WTC11 (cell line): Measurements from ENCODE around the gene RELL1. TPM values are rescaled to one million over a fixed set of nuclear protein-coding genes. Genes with fewer than 3 reads are reported as not detected.

Experiments used
- ATAC-seq: fragments of 200-7000 bp; cut with Tn5 transposase; 2 replicates; pipeline ENCODE4 v1.10.0; 2021; ENCODE audit warnings: mild to moderate bottlenecking, moderate library complexity
- CTCF ChIA-PET: fragments of 300-600 bp; sonication (Branson Sonifier 250); formaldehyde crosslinking; loops from one replicate; lab custom pipeline; 2021; ENCODE audit warnings: antibody characterized with exemption; lab: Charles Lee
- POLR2A ChIA-PET: fragments of 350-600 bp; sonication (Branson Sonifier 250); formaldehyde crosslinking; loops from one replicate; lab custom pipeline; 2021; ENCODE audit warnings: antibody characterized with exemption; lab: Charles Lee
- DNase-seq: peaks from one replicate; pipeline ENCODE4 v3.0.0; 2021; ENCODE audit warnings: low spot score
- H3K27ac Mint-ChIP-seq: 2 replicates; pipeline ENCODE4 v1.8.0; 2021; ENCODE audit warnings: mixed read lengths
- H3K27me3 Mint-ChIP-seq: 2 replicates; pipeline ENCODE4 v1.8.0; 2021; ENCODE audit warnings: low read depth, mild to moderate bottlenecking, moderate library complexity, mixed read lengths
- H3K36me3 Mint-ChIP-seq: 2 replicates; pipeline ENCODE4 v1.8.0; 2021; ENCODE audit warnings: mixed read lengths
- H3K4me1 Mint-ChIP-seq: 2 replicates; pipeline ENCODE4 v1.8.0; 2022; ENCODE audit warnings: mixed read lengths
- H3K4me3 Mint-ChIP-seq: 2 replicates; pipeline ENCODE4 v1.8.0; 2021; ENCODE audit warnings: mild to moderate bottlenecking, moderate library complexity, mixed read lengths
- H3K9me3 Mint-ChIP-seq: 2 replicates; pipeline ENCODE4 v1.8.0; 2021; ENCODE audit warnings: mixed read lengths
- CBFB ChIP-seq: sonication (generic); formaldehyde crosslinking; IDR thresholded peaks from 2 replicates; pipeline ENCODE4 v1.8.1; 2022; ENCODE audit warnings: mild to moderate bottlenecking, low read depth, missing genetic modification reagents
- ELF4 ChIP-seq: sonication (generic); formaldehyde crosslinking; IDR thresholded peaks from 2 replicates; pipeline ENCODE4 v1.8.1; 2022; ENCODE audit warnings: low read depth, mild to moderate bottlenecking, moderate library complexity, missing genetic modification reagents
- EMX1 ChIP-seq: fragments of 250-450 bp; sonication (Bioruptor Pico); IDR thresholded peaks from 2 replicates; pipeline ENCODE4 v1.8.0; 2021; ENCODE audit warnings: mild to moderate bottlenecking
- FOXK1 ChIP-seq: sonication (generic); formaldehyde crosslinking; IDR thresholded peaks from 2 replicates; pipeline ENCODE4 v1.8.0; 2022; ENCODE audit warnings: mild to moderate bottlenecking, moderate library complexity, missing genetic modification reagents
- FOXP1 ChIP-seq: sonication (generic); formaldehyde crosslinking; IDR thresholded peaks from 2 replicates; pipeline ENCODE4 v1.8.0; 2022; ENCODE audit warnings: missing genetic modification reagents, mild to moderate bottlenecking, moderate library complexity, borderline replicate concordance
- GABPB1 ChIP-seq: sonication (generic); formaldehyde crosslinking; IDR thresholded peaks from 2 replicates; pipeline ENCODE4 v1.8.1; 2023; ENCODE audit warnings: mild to moderate bottlenecking, missing genetic modification reagents
- GRHL2 ChIP-seq: fragments of 250-450 bp; sonication (Bioruptor Pico); IDR thresholded peaks from 2 replicates; pipeline ENCODE4 v1.8.0; 2022; ENCODE audit warnings: mild to moderate bottlenecking, moderate library complexity; ENCODE audit not compliant: insufficient replicate concordance, severe bottlenecking
- HMGXB4 ChIP-seq: sonication (generic); formaldehyde crosslinking; IDR thresholded peaks from 2 replicates; pipeline ENCODE4 v1.8.1; 2023; ENCODE audit warnings: mild to moderate bottlenecking, moderate library complexity, missing genetic modification reagents
- NFE2L1 ChIP-seq: sonication (generic); formaldehyde crosslinking; IDR thresholded peaks from 2 replicates; pipeline ENCODE4 v1.8.1; 2023; ENCODE audit warnings: missing genetic modification reagents
- SMAD4 ChIP-seq: sonication (generic); formaldehyde crosslinking; IDR thresholded peaks from 2 replicates; pipeline ENCODE4 v1.8.0; 2022; ENCODE audit warnings: mild to moderate bottlenecking, missing genetic modification reagents
- ZNF281 ChIP-seq: sonication (generic); formaldehyde crosslinking; IDR thresholded peaks from 2 replicates; pipeline ENCODE4 v1.8.0; 2023; ENCODE audit warnings: mild to moderate bottlenecking, missing genetic modification reagents
- ZNF317 ChIP-seq: sonication (generic); formaldehyde crosslinking; IDR thresholded peaks from 2 replicates; pipeline ENCODE4 v1.8.1; 2023; ENCODE audit warnings: low read depth, mild to moderate bottlenecking, moderate library complexity, missing genetic modification reagents, borderline replicate concordance
- ZNF396 ChIP-seq: fragments of 250-450 bp; sonication (Bioruptor Pico); IDR thresholded peaks from 2 replicates; pipeline ENCODE4 v1.8.0; 2021; ENCODE audit warnings: mild to moderate bottlenecking, moderate library complexity, borderline replicate concordance
- total RNA-seq: library from RNA; stranded (reverse); gene quantifications from 3 replicates; pipeline ENCODE4 v1.2.3, GENCODE V29; 2021
- TF ChIP-seq, protein P1 (sequence below): sonication (generic); formaldehyde crosslinking; IDR thresholded peaks from 2 replicates; pipeline ENCODE4 v1.8.1; 2023; ENCODE audit warnings: mild to moderate bottlenecking, missing genetic modification reagents
- TF ChIP-seq, protein P2 (sequence below): fragments of 250-450 bp; sonication (Bioruptor Pico); IDR thresholded peaks from 2 replicates; pipeline ENCODE4 v1.9.0; 2021; ENCODE audit warnings: mild to moderate bottlenecking, borderline replicate concordance
- TF ChIP-seq, protein P3 (sequence below): sonication (generic); formaldehyde crosslinking; conservative IDR thresholded peaks from 2 replicates; pipeline ENCODE4 v1.8.1; 2022; ENCODE audit warnings: mild to moderate bottlenecking, missing genetic modification reagents
- TF ChIP-seq, protein P4 (sequence below): sonication (generic); formaldehyde crosslinking; conservative IDR thresholded peaks from 2 replicates; pipeline ENCODE4 v1.8.1; 2023; ENCODE audit warnings: mild to moderate bottlenecking, low read depth, missing genetic modification reagents, moderate library complexity
- TF ChIP-seq, protein P5 (sequence below): sonication (generic); formaldehyde crosslinking; IDR thresholded peaks from 2 replicates; pipeline ENCODE4 v1.8.1; 2022; ENCODE audit warnings: low read depth, missing genetic modification reagents, borderline replicate concordance

Gene RELL1
- total RNA-seq, 1 experiment from 2014 or later = 14.4 TPM

- TF ChIP-seq CBFB (CRISPR knock-in tag) (no peak), FOXK1 (no peak), NFE2L1 (no peak), ZNF396 (no peak), EMX1 (CRISPR knock-in tag) (no peak)
- peaks cover 10% of the 10 kb centered on the region for H3K36me3 Mint-ChIP-seq
- ChIA-PET POLR2A (no interaction called here), CTCF (interaction anchor here (1.0 kb wide), 1 partner anchor 69 kb away, joined by 3 read pairs; no protein-coding TSS in a partner anchor)
- H3K9me3 Mint-ChIP-seq = peaks cover 19% of the 10 kb centered on the region
- H3K4me1 Mint-ChIP-seq = peaks cover 24% of the 10 kb centered on the region
- peaks cover 4% of the 10 kb centered on the region for H3K27me3 Mint-ChIP-seq
- no peak for DNase-seq
- H3K4me3 Mint-ChIP-seq = no peak overlapping the region
- no peak for ATAC-seq
- H3K27ac Mint-ChIP-seq = no peak overlapping the region
Measured at GRCh38 chr4:37732526-37733186, 46.5 kb upstream of the RELL1 start.

- H3K9me3 Mint-ChIP-seq = peaks cover 16% of the 10 kb centered on the region
- H3K27ac Mint-ChIP-seq = peak overlapping the region; percentile 6; the same call in 1 of the 2 replicates
- H3K4me3 Mint-ChIP-seq = no peak overlapping the region
- peaks cover 4% of the 10 kb centered on the region for H3K27me3 Mint-ChIP-seq
- ATAC-seq (peak; percentile 43), DNase-seq (no peak)
- CTCF ChIA-PET = interaction anchor here (0.8 to 1.3 kb wide), 3 partner anchors 43 to 127 kb away, joined by 3 to 4 read pairs (median 3); partner anchors contain the start of gene RELL1
- peaks cover 10% of the 10 kb centered on the region for H3K36me3 Mint-ChIP-seq
- POLR2A ChIA-PET = no interaction called here
- H3K4me1 Mint-ChIP-seq = peaks cover 24% of the 10 kb centered on the region
- TF ChIP-seq, protein P1, sequence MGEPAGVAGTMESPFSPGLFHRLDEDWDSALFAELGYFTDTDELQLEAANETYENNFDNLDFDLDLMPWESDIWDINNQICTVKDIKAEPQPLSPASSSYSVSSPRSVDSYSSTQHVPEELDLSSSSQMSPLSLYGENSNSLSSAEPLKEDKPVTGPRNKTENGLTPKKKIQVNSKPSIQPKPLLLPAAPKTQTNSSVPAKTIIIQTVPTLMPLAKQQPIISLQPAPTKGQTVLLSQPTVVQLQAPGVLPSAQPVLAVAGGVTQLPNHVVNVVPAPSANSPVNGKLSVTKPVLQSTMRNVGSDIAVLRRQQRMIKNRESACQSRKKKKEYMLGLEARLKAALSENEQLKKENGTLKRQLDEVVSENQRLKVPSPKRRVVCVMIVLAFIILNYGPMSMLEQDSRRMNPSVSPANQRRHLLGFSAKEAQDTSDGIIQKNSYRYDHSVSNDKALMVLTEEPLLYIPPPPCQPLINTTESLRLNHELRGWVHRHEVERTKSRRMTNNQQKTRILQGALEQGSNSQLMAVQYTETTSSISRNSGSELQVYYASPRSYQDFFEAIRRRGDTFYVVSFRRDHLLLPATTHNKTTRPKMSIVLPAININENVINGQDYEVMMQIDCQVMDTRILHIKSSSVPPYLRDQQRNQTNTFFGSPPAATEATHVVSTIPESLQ = no peak
- TF ChIP-seq GABPB1 (no peak), ZNF281 (CRISPR knock-in tag) (no peak), FOXP1 (no peak), ZNF317 (no peak), ELF4 (CRISPR knock-in tag) (no peak), GRHL2 (CRISPR knock-in tag) (no peak), HMGXB4 (CRISPR knock-in tag) (no peak), SMAD4 (CRISPR knock-in tag) (no peak)
- TF ChIP-seq, protein P2, sequence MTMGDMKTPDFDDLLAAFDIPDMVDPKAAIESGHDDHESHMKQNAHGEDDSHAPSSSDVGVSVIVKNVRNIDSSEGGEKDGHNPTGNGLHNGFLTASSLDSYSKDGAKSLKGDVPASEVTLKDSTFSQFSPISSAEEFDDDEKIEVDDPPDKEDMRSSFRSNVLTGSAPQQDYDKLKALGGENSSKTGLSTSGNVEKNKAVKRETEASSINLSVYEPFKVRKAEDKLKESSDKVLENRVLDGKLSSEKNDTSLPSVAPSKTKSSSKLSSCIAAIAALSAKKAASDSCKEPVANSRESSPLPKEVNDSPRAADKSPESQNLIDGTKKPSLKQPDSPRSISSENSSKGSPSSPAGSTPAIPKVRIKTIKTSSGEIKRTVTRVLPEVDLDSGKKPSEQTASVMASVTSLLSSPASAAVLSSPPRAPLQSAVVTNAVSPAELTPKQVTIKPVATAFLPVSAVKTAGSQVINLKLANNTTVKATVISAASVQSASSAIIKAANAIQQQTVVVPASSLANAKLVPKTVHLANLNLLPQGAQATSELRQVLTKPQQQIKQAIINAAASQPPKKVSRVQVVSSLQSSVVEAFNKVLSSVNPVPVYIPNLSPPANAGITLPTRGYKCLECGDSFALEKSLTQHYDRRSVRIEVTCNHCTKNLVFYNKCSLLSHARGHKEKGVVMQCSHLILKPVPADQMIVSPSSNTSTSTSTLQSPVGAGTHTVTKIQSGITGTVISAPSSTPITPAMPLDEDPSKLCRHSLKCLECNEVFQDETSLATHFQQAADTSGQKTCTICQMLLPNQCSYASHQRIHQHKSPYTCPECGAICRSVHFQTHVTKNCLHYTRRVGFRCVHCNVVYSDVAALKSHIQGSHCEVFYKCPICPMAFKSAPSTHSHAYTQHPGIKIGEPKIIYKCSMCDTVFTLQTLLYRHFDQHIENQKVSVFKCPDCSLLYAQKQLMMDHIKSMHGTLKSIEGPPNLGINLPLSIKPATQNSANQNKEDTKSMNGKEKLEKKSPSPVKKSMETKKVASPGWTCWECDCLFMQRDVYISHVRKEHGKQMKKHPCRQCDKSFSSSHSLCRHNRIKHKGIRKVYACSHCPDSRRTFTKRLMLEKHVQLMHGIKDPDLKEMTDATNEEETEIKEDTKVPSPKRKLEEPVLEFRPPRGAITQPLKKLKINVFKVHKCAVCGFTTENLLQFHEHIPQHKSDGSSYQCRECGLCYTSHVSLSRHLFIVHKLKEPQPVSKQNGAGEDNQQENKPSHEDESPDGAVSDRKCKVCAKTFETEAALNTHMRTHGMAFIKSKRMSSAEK = no peak
- TF ChIP-seq, protein P3, sequence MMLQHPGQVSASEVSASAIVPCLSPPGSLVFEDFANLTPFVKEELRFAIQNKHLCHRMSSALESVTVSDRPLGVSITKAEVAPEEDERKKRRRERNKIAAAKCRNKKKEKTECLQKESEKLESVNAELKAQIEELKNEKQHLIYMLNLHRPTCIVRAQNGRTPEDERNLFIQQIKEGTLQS (CRISPR knock-in tag) = no peak
- TF ChIP-seq, protein P4, sequence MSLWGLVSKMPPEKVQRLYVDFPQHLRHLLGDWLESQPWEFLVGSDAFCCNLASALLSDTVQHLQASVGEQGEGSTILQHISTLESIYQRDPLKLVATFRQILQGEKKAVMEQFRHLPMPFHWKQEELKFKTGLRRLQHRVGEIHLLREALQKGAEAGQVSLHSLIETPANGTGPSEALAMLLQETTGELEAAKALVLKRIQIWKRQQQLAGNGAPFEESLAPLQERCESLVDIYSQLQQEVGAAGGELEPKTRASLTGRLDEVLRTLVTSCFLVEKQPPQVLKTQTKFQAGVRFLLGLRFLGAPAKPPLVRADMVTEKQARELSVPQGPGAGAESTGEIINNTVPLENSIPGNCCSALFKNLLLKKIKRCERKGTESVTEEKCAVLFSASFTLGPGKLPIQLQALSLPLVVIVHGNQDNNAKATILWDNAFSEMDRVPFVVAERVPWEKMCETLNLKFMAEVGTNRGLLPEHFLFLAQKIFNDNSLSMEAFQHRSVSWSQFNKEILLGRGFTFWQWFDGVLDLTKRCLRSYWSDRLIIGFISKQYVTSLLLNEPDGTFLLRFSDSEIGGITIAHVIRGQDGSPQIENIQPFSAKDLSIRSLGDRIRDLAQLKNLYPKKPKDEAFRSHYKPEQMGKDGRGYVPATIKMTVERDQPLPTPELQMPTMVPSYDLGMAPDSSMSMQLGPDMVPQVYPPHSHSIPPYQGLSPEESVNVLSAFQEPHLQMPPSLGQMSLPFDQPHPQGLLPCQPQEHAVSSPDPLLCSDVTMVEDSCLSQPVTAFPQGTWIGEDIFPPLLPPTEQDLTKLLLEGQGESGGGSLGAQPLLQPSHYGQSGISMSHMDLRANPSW (CRISPR knock-in tag) = no peak
- TF ChIP-seq, protein P5, sequence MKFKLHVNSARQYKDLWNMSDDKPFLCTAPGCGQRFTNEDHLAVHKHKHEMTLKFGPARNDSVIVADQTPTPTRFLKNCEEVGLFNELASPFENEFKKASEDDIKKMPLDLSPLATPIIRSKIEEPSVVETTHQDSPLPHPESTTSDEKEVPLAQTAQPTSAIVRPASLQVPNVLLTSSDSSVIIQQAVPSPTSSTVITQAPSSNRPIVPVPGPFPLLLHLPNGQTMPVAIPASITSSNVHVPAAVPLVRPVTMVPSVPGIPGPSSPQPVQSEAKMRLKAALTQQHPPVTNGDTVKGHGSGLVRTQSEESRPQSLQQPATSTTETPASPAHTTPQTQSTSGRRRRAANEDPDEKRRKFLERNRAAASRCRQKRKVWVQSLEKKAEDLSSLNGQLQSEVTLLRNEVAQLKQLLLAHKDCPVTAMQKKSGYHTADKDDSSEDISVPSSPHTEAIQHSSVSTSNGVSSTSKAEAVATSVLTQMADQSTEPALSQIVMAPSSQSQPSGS (CRISPR knock-in tag) = no peak
Measured at GRCh38 chr4:37729649-37730004, 43.5 kb upstream of the RELL1 start.
